ENCODE measurements around the gene TEX50. TPM values are rescaled to one million over a fixed set of nuclear protein-coding genes. Genes with fewer than 3 reads are reported as not detected.
A peak's percentile ranks its signal among the peaks of the same experiment; 100 is the strongest.
"Not testable (repeated sequence)": the region's sequence is repeated elsewhere in the genome, so short reads cannot be mapped to it uniquely, and the experiment has no call there.

The TEX50 gene
- total and polyA plus RNA-seq, 2 of the 8 experiments (the other 6 are each of a cell fraction or from before 2014, with no cell fraction given), result not detected

GRCh38 chr1:173642450-173643139 is 7.5 kb downstream of the TEX50 start:
- not testable (repeated sequence) for H3K23ac ChIP-seq (ENCODE audit: insufficient read length); H4K20me1 ChIP-seq (replicated peaks in 1 of 2; ENCODE audit: control insufficient read depth in 1 of 2, insufficient read depth in 2 of 2, low read length in 2 of 2); H3K9ac ChIP-seq (replicated peaks in 1 of 4; ENCODE audit: extremely low read depth in 1 of 4, low read depth in 3 of 4, low read length in 3 of 4); DNase-seq (ENCODE audit: low read depth in 1 of 2, low spot score in 2 of 2); H2BK15ac ChIP-seq (ENCODE audit: low read length); H3K56ac ChIP-seq (replicated peaks; ENCODE audit: insufficient read length, low read depth, low read length); H3K4me1 ChIP-seq (replicated peaks in 1 of 4; ENCODE audit: control insufficient read depth in 3 of 4, insufficient read depth in 4 of 4, low read length in 3 of 4); H3K79me1 ChIP-seq (ENCODE audit: low read depth, low read length); H4K8ac ChIP-seq (ENCODE audit: extremely low read depth, insufficient read depth, low read length); H3K9me3 ChIP-seq (ENCODE audit: insufficient read depth in 2 of 2, low read depth in 1 of 2, low read length in 1 of 2); H2BK5ac ChIP-seq (ENCODE audit: low read depth, low read length); H3K4me2 ChIP-seq (ENCODE audit: insufficient read depth in 1 of 2, low read depth in 2 of 2, low read length in 2 of 2); H3K4ac ChIP-seq (replicated peaks; ENCODE audit: insufficient read length, low read depth, low read length); H3K27ac ChIP-seq (ENCODE audit: low read depth, low read length); H2BK120ac ChIP-seq (replicated peaks; ENCODE audit: low read depth, low read length); H2BK20ac ChIP-seq (ENCODE audit: low read length); H3K23me2 ChIP-seq (ENCODE audit: low read depth, low read length); H3K18ac ChIP-seq (ENCODE audit: extremely low read depth, low read length); H2BK12ac ChIP-seq (ENCODE audit: low read depth, low read length); H3K27me3 ChIP-seq (replicated peaks in 1 of 4; ENCODE audit: control insufficient read depth in 3 of 4, extremely low read depth in 1 of 4, insufficient read depth in 3 of 4, low read length in 3 of 4); H2AK5ac ChIP-seq (ENCODE audit: low read depth, low read length); H2AFZ ChIP-seq (ENCODE audit: low read length); H4K91ac ChIP-seq (replicated peaks; ENCODE audit: insufficient read length, low read length); H4K5ac ChIP-seq (ENCODE audit: insufficient read length, low read depth, low read length); H3K14ac ChIP-seq (ENCODE audit: insufficient read length)
- CTCF ChIA-PET (ENCODE audit: partially characterized antibody), result interaction anchor here (1.4 kb wide), 1 partner anchor 18 kb away, joined by 3 read pairs; no protein-coding TSS in a partner anchor
- Histone ChIP-seq H3K79me2 (ENCODE audit: control insufficient read depth in 1 of 2, insufficient read depth in 2 of 2, low read length in 2 of 2) (peaks cover 0 to 45% of the 10 kb centered on the region in 2 experiments; a peak in 2 of 4 replicates), H3K36me3 (ENCODE audit: control insufficient read depth in 2 of 4, insufficient read depth in 4 of 4, low read length in 3 of 4) (peaks cover 0 to 15% (median 3%) of the 10 kb centered on the region in 4 experiments; a peak in 5 of 8 replicates), H3K4me3 (ENCODE audit: extremely low read depth in 1 of 4, insufficient read depth in 2 of 4, low read depth in 3 of 4, low read length in 4 of 4) (0 out of 8 replicates have a peak overlapping the region, but pooled peaks of 1 of the 4 experiments have one; percentile 61)
- POLR2A ChIA-PET (ENCODE audit: partially characterized antibody), result interaction anchor here (1.0 to 4.7 kb wide), 8 partner anchors 14 to 225 kb away, joined by 3 to 23 read pairs (median 4); partner anchors contain the start of genes GAS5 and ZBTB37
- peak; percentile 97 for FAIRE-seq
- peak; percentile 54 for TF ChIP-seq TAF7 (optimal IDR thresholded peaks at IDR 0.05; ENCODE audit: borderline replicate concordance, low read depth, low read length)
- TF ChIP-seq ATF2 (IDR thresholded peaks at IDR 0.05; ENCODE audit: low read length), result 0 out of 2 replicates have a peak, but pooled peaks have one; percentile 13
- TF ChIP-seq TAF1 (IDR thresholded peaks at IDR 0.05; ENCODE audit: low read depth, low read length), result peak; percentile 56; the same call in 1 of the 2 replicates
- TF ChIP-seq SRF (IDR thresholded peaks at IDR 0.05; ENCODE audit: low read depth, low read length), result peak; percentile 47; the same call in 1 of the 2 replicates
- peak; percentile 88 for TF ChIP-seq TBP (IDR thresholded peaks at IDR 0.05; ENCODE audit: low read depth, low read length)
- peak; percentile 89 for TF ChIP-seq POLR2AphosphoS5 (IDR thresholded peaks at IDR 0.05; ENCODE audit: low read depth, low read length)
- TF ChIP-seq MAFK (IDR thresholded peaks at IDR 0.05; ENCODE audit: low read depth, low read length), result 0 out of 2 replicates have a peak, but pooled peaks have one; percentile 7
- TF ChIP-seq POLR2A (IDR thresholded peaks at IDR 0.05; ENCODE audit: control extremely low read depth in 1 of 2, low read depth in 2 of 2, low read length in 2 of 2), result peak; percentile 75 to 85
- WGBS, 2 experiments (ENCODE audit: extremely low coverage in 1 of 2, insufficient coverage in 1 of 2, insufficient read length in 1 of 2, insufficient replicate concordance in 2 of 2, low coverage in 1 of 2, low lambda C conversion rate in 2 of 2, missing lambda C conversion rate in 1 of 2), result 92% methylated on average over 4 of the region's 4 CpGs; no CpG with 5 or more reads in 1 of the 2 experiments

All from H1 (cell line).